Muscle layer of colon (tissue), 2 donors: ENCODE results near the gene ALS2.
"Not testable (repeated sequence)": the region's sequence is repeated elsewhere in the genome, so short reads cannot be mapped to it uniquely, and the experiment has no call there.

Experiments used
- H3K27ac ChIP-seq: one replicate; pipeline ENCODE4 v1.7.0; 2013; ENCODE audit warnings: low read depth, mild to moderate bottlenecking, low read length, moderate library complexity
- H3K27me3 ChIP-seq, 2 donors: one replicate each; pipeline ENCODE4 v1.7.0; 2013; ENCODE audit warnings: low read length in 2 of 2, mild to moderate bottlenecking in 2 of 2; ENCODE audit not compliant: insufficient read depth in 2 of 2, control insufficient read depth in 1 of 2
- H3K36me3 ChIP-seq: one replicate; pipeline ENCODE4 v1.7.0; 2013; ENCODE audit warnings: mild to moderate bottlenecking, low read length; ENCODE audit not compliant: insufficient read depth
- H3K4me1 ChIP-seq: one replicate; pipeline ENCODE4 v1.7.0; 2013; ENCODE audit warnings: mild to moderate bottlenecking, low read length; ENCODE audit not compliant: insufficient read depth
- H3K4me3 ChIP-seq, 2 donors: one replicate each; pipeline ENCODE4 v1.7.0; 2013; ENCODE audit warnings: low read length in 2 of 2, low read depth in 1 of 2, mild to moderate bottlenecking in 1 of 2, moderate library complexity in 1 of 2
- H3K9ac ChIP-seq: one replicate; pipeline ENCODE4 v1.7.0; 2013; ENCODE audit warnings: low read length
- H3K9me3 ChIP-seq: one replicate; pipeline ENCODE4 v1.7.0; 2013; ENCODE audit warnings: mild to moderate bottlenecking, low read length
- donor health status: abdominal sarcoma.
- donor health status: Adenocarcinoma of cecum.

ALS2 gene

GRCh38 chr2:201769666-201770373 lies 10.9 kb downstream of the ALS2 start:
- Histone ChIP-seq H3K36me3 (no peaks in the 10 kb centered on the region), H3K27ac (no peak overlapping the region), H3K27me3 (no peaks in the 10 kb centered on the region), H3K4me3 (no peak overlapping the region), H3K9ac (no peak overlapping the region), H3K4me1 (no peaks in the 10 kb centered on the region), H3K9me3 (no peaks in the 10 kb centered on the region)

- Histone ChIP-seq H3K4me3 (no peak overlapping the region), H3K4me1 (no peaks in the 10 kb centered on the region), H3K9me3 (no peaks in the 10 kb centered on the region), H3K27me3 (no peaks in the 10 kb centered on the region), H3K9ac (no peak overlapping the region), H3K27ac (no peak overlapping the region), H3K36me3 (no peaks in the 10 kb centered on the region)
These were observed 11.8 kb downstream of the ALS2 start for GRCh38 chr2:201768918-201769317.

- Histone ChIP-seq H3K4me1 (no peaks in the 10 kb centered on the region), H3K27me3 (no peaks in the 10 kb centered on the region), H3K9ac (no peak overlapping the region), H3K36me3 (peaks cover 14% of the 10 kb centered on the region), H3K9me3 (no peaks in the 10 kb centered on the region), H3K4me3 (no peak overlapping the region), H3K27ac (no peak overlapping the region)
These were observed 14.9 kb downstream of the ALS2 start for GRCh38 chr2:201765799-201766198.

- H3K36me3 ChIP-seq = peaks cover 22% of the 10 kb centered on the region
- H3K4me1 ChIP-seq, H3K27me3 ChIP-seq, H3K9ac ChIP-seq, H3K27ac ChIP-seq, H3K9me3 ChIP-seq, H3K4me3 ChIP-seq: not testable (repeated sequence)
These were observed 16.3 kb downstream of the ALS2 start for GRCh38 chr2:201764469-201764868.

GRCh38 chr2:201761101-201761500 lies 19.6 kb downstream of the ALS2 start:
- peaks cover 34% of the 10 kb centered on the region for H3K36me3 ChIP-seq
- no peaks in the 10 kb centered on the region for H3K27me3 ChIP-seq
- no peak overlapping the region for H3K27ac ChIP-seq
- no peak overlapping the region for H3K4me3 ChIP-seq
- H3K9ac ChIP-seq = no peak overlapping the region
- H3K9me3 ChIP-seq = no peaks in the 10 kb centered on the region
- no peaks in the 10 kb centered on the region for H3K4me1 ChIP-seq

- Histone ChIP-seq H3K27me3 (no peaks in the 10 kb centered on the region), H3K4me1 (no peaks in the 10 kb centered on the region), H3K9ac (no peak overlapping the region), H3K4me3 (no peak overlapping the region), H3K27ac (no peak overlapping the region), H3K36me3 (peaks cover 34% of the 10 kb centered on the region), H3K9me3 (no peaks in the 10 kb centered on the region)
These were observed 21.2 kb downstream of the ALS2 start for GRCh38 chr2:201759567-201759966.

GRCh38 chr2:201758873-201759272 lies 21.9 kb downstream of the ALS2 start:
- H3K9me3 ChIP-seq = no peaks in the 10 kb centered on the region
- H3K36me3 ChIP-seq = peaks cover 38% of the 10 kb centered on the region
- no peaks in the 10 kb centered on the region for H3K27me3 ChIP-seq
- no peak overlapping the region for H3K4me3 ChIP-seq
- no peaks in the 10 kb centered on the region for H3K4me1 ChIP-seq
- no peak overlapping the region for H3K27ac ChIP-seq
- H3K9ac ChIP-seq = no peak overlapping the region

- no peaks in the 10 kb centered on the region for H3K9me3 ChIP-seq
- no peak overlapping the region for H3K4me3 ChIP-seq
- H3K4me1 ChIP-seq = no peaks in the 10 kb centered on the region
- H3K27me3 ChIP-seq = no peaks in the 10 kb centered on the region
- no peak overlapping the region for H3K9ac ChIP-seq
- peaks cover 34% of the 10 kb centered on the region for H3K36me3 ChIP-seq
- no peak overlapping the region for H3K27ac ChIP-seq
These were observed 22.5 kb downstream of the ALS2 start for GRCh38 chr2:201758234-201758633.

GRCh38 chr2:201754717-201755415 lies 25.9 kb downstream of the ALS2 start:
- H3K9ac ChIP-seq = no peak overlapping the region
- H3K4me1 ChIP-seq = no peaks in the 10 kb centered on the region
- no peaks in the 10 kb centered on the region for H3K27me3 ChIP-seq
- peaks cover 16% of the 10 kb centered on the region for H3K36me3 ChIP-seq
- H3K4me3 ChIP-seq = no peak overlapping the region
- H3K27ac ChIP-seq = no peak overlapping the region
- no peaks in the 10 kb centered on the region for H3K9me3 ChIP-seq

GRCh38 chr2:201751566-201751965 lies 29.2 kb downstream of the ALS2 start:
- no peaks in the 10 kb centered on the region for H3K27me3 ChIP-seq

GRCh38 chr2:201746551-201746950 lies 34.2 kb downstream of the ALS2 start:
- Histone ChIP-seq H3K27ac (no peak overlapping the region), H3K4me3 (no peak overlapping the region), H3K36me3 (peaks cover 56% of the 10 kb centered on the region)

More at GRCh38 chr2:201751566-201751965, 29.2 kb downstream of the ALS2 start:
- no peak overlapping the region for H3K9ac ChIP-seq
- no peak overlapping the region for H3K27ac ChIP-seq
- H3K4me1 ChIP-seq = no peaks in the 10 kb centered on the region
- H3K36me3 ChIP-seq = peaks cover 25% of the 10 kb centered on the region
- H3K4me3 ChIP-seq = no peak overlapping the region
- H3K9me3 ChIP-seq = no peaks in the 10 kb centered on the region

GRCh38 chr2:201735486-201735885 lies 45.2 kb downstream of the ALS2 start:
- no peak overlapping the region for H3K9ac ChIP-seq
- no peak overlapping the region for H3K4me3 ChIP-seq
- peaks cover 24% of the 10 kb centered on the region for H3K36me3 ChIP-seq
- no peaks in the 10 kb centered on the region for H3K9me3 ChIP-seq
- H3K4me1 ChIP-seq = no peaks in the 10 kb centered on the region
- H3K27ac ChIP-seq = no peak overlapping the region
- no peaks in the 10 kb centered on the region for H3K27me3 ChIP-seq

More at GRCh38 chr2:201746551-201746950, 34.2 kb downstream of the ALS2 start:
- Histone ChIP-seq H3K9me3 (no peaks in the 10 kb centered on the region), H3K27me3 (no peaks in the 10 kb centered on the region), H3K4me1 (no peaks in the 10 kb centered on the region), H3K9ac (no peak overlapping the region)
